ENCODE results near the gene DDC.

DNA sequence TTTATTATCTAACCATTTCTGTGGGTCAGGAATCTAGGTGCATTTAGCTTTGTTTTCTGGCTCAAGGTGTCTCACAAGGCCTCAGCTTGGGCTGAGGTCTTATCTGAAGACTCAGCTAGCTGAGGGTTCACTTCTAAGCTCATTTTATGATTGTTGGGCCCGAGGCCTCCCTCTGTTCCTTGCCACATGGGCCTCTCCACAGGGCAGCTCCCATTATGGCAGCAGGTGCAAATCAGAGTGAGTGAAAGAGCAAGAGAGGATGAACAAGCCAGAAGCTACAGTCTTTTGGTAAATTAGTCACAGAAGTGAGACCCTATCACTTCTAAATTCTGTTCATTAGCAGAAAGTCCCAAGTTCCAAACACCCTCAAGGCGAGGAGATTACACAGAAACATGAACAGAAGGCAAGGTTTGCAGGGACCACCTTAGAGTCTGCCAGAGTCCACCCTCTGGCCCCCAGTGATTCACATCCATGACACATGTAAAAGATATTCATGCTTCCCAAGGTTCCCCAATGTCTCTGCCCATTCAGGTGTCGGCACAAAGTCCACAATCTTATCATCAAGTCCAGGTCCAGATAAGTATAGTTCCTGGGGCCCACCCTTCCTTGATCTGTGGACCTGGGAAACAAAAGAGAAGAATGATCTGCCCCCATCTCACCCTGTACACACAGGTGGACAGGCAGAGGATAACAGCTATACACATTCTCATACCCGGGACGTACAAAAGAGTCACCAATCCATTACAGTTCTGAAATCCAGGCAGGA is 138.7 kb downstream of the DDC start:
- TF ChIP-seq, protein P1, sequence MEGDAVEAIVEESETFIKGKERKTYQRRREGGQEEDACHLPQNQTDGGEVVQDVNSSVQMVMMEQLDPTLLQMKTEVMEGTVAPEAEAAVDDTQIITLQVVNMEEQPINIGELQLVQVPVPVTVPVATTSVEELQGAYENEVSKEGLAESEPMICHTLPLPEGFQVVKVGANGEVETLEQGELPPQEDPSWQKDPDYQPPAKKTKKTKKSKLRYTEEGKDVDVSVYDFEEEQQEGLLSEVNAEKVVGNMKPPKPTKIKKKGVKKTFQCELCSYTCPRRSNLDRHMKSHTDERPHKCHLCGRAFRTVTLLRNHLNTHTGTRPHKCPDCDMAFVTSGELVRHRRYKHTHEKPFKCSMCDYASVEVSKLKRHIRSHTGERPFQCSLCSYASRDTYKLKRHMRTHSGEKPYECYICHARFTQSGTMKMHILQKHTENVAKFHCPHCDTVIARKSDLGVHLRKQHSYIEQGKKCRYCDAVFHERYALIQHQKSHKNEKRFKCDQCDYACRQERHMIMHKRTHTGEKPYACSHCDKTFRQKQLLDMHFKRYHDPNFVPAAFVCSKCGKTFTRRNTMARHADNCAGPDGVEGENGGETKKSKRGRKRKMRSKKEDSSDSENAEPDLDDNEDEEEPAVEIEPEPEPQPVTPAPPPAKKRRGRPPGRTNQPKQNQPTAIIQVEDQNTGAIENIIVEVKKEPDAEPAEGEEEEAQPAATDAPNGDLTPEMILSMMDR (IDR thresholded peaks at IDR 0.05): no peak
- no peak for TF ChIP-seq EZH2 (IDR thresholded peaks at IDR 0.05; ENCODE audit: borderline replicate concordance, insufficient read depth, low read depth, low read length, poor library complexity, severe bottlenecking)
